SU-DHL-6 (cell line): ENCODE results near the gene BPIFB2.

Experiments
- CTCF ChIP-seq: fragments of 200-600 bp; sonication (generic); IDR thresholded peaks from one replicate; pipeline ENCODE4 v1.5.1; 2017; ENCODE audit warnings: antibody characterized with exemption, mild to moderate bottlenecking, low read length, moderate library complexity; ENCODE audit not compliant: insufficient read depth, poor library complexity, severe bottlenecking
- EZH2phosphoT487 ChIP-seq: fragments of 200-600 bp; sonication (generic), shearing (Covaris generic); conservative IDR thresholded peaks from 2 replicates; pipeline ENCODE4 v1.6.1; 2018; ENCODE audit warnings: mild to moderate bottlenecking, antibody characterized with exemption, low read length, moderate library complexity, mixed read lengths

- no peak for TF ChIP-seq CTCF
- TF ChIP-seq EZH2phosphoT487, result no peak
Observed at GRCh38 chr20:32980990-32981389, 26.5 kb upstream of the BPIFB2 start.
